CD8-positive, alpha-beta memory T cell (primary cell): ENCODE data around the gene GSTM3. TPM values are rescaled to one million over a fixed set of nuclear protein-coding genes. Genes with fewer than 3 reads are reported as not detected.
"Not testable (repeated sequence)": the region's sequence is repeated elsewhere in the genome, so short reads cannot be mapped to it uniquely, and the experiment has no call there.

Experiments
- CTCF ChIA-PET: fragments of 350-600 bp; sonication (Branson Sonifier 250); formaldehyde crosslinking; loops from one replicate; lab custom pipeline; 2021; ENCODE audit warnings: antibody characterized with exemption; lab: Charles Lee
- POLR2A ChIA-PET: fragments of 350-600 bp; sonication (Branson Sonifier 250); formaldehyde crosslinking; loops from one replicate; lab custom pipeline; 2021; ENCODE audit warnings: antibody characterized with exemption; lab: Charles Lee
- DNase-seq, 5 donors: peaks; one replicate each; pipeline versions ENCODE4 v3.0.0 to v3.0.0-alpha.2; 2020 to 2022; ENCODE audit warnings: mixed read lengths in 1 of 5
- H3K27ac ChIP-seq: one replicate; pipeline ENCODE4 v1.7.0; 2013; ENCODE audit warnings: low read depth, mild to moderate bottlenecking, low read length, moderate library complexity
- H3K27me3 ChIP-seq: 2 replicates; pipeline ENCODE4 v1.7.0; 2013; ENCODE audit warnings: low read length, mild to moderate bottlenecking; ENCODE audit not compliant: insufficient read depth, poor library complexity, severe bottlenecking
- H3K36me3 ChIP-seq: 2 replicates; pipeline ENCODE4 v1.7.0; 2013; ENCODE audit warnings: mild to moderate bottlenecking, low read length, moderate library complexity; ENCODE audit not compliant: insufficient read depth
- H3K4me1 ChIP-seq: 2 replicates; pipeline ENCODE4 v1.7.0; 2013; ENCODE audit warnings: mild to moderate bottlenecking, low read length, moderate library complexity; ENCODE audit not compliant: insufficient read depth
- H3K4me3 ChIP-seq: 2 replicates; pipeline ENCODE4 v1.7.0; 2013; ENCODE audit warnings: mild to moderate bottlenecking, low read length
- H3K9me3 ChIP-seq: 2 replicates; pipeline ENCODE4 v1.7.0; 2013; ENCODE audit warnings: mild to moderate bottlenecking, low read length
- H3K27ac Mint-ChIP-seq, 8 donors: one replicate each; pipeline ENCODE4 v1.8.0; 2020 to 2021; ENCODE audit warnings: mixed read lengths in 8 of 8, mild to moderate bottlenecking in 6 of 8, inconsistent platforms in 3 of 8, moderate library complexity in 3 of 8
- H3K27me3 Mint-ChIP-seq, 2 donors: one replicate each; pipeline ENCODE4 v1.8.0; 2020 to 2021; ENCODE audit warnings: mixed read lengths in 2 of 2, mild to moderate bottlenecking in 1 of 2, moderate library complexity in 1 of 2
- H3K36me3 Mint-ChIP-seq, 3 donors: one replicate each; pipeline ENCODE4 v1.8.0; 2020 to 2021; ENCODE audit warnings: mixed read lengths in 3 of 3, inconsistent platforms in 1 of 3, mild to moderate bottlenecking in 1 of 3
- H3K4me1 Mint-ChIP-seq, 3 donors: one replicate each; pipeline ENCODE4 v1.8.0; 2020 to 2021; ENCODE audit warnings: mixed read lengths in 3 of 3, inconsistent platforms in 1 of 3, mild to moderate bottlenecking in 1 of 3
- H3K4me3 Mint-ChIP-seq, 7 donors: one replicate each; pipeline ENCODE4 v1.8.0; 2020 to 2021; ENCODE audit warnings: mixed read lengths in 7 of 7, mild to moderate bottlenecking in 6 of 7, moderate library complexity in 4 of 7, inconsistent platforms in 2 of 7
- H3K9me3 Mint-ChIP-seq, 5 donors: one replicate each; pipeline ENCODE4 v1.8.0; 2020 to 2022; ENCODE audit warnings: mixed read lengths in 5 of 5, mild to moderate bottlenecking in 3 of 5, moderate library complexity in 2 of 5, inconsistent platforms in 1 of 5
- polyA plus RNA-seq: library from polyadenylated mRNA; unstranded; fragments of 300-500 nt; fragmentation: Illumina TruSeq; gene quantifications from one replicate; pipeline ENCODE4 v1.2.3, GENCODE V29; 2021
- total RNA-seq, 2 experiments: library from RNA; stranded (reverse); gene quantifications; one replicate each; pipeline ENCODE4 v1.2.3, GENCODE V29; 2021

The GSTM3 gene
- total and polyA plus RNA-seq, 3 experiments from 2014 or later: 7.2 to 23.1 (median 7.5) TPM

- Mint-ChIP-seq H3K4me1 (peaks cover 0 to 12% (median 0%) of the 10 kb centered on the region in 3 donors), H3K4me3 (peak overlapping the region in 1 of 7 donors; percentile 27)
- H3K4me1 ChIP-seq, H3K36me3 ChIP-seq, POLR2A ChIA-PET, H3K27me3 ChIP-seq, CTCF ChIA-PET, H3K27me3 Mint-ChIP-seq, H3K27ac Mint-ChIP-seq, H3K4me3 ChIP-seq, H3K36me3 Mint-ChIP-seq, H3K27ac ChIP-seq, H3K9me3 Mint-ChIP-seq, H3K9me3 ChIP-seq, DNase-seq: not testable (repeated sequence)
Observed at GRCh38 chr1:109684777-109685176, 56.1 kb downstream of the GSTM3 start.

Other genes with a start within 250 kb of the GSTM3 start
- gene CYB561D1, start 246.9 kb downstream of the GSTM3 start, total RNA-seq: 10 to 100 TPM in 1 of 2 experiments, 1 to 10 TPM in 1; 9.9 to 10.6 TPM
- 15.4 TPM for gene CYB561D1, start 246.9 kb downstream of the GSTM3 start, polyA plus RNA-seq
- gene AMIGO1, start 231.3 kb downstream of the GSTM3 start, total RNA-seq: 1 to 10 TPM; 4.0 to 4.9 TPM
- 20.2 TPM for gene AMIGO1, start 231.3 kb downstream of the GSTM3 start, polyA plus RNA-seq
- under 1 TPM in 1 of 2 experiments, not detected in 1; 0.39 TPM for gene GPR61, start 201.2 kb downstream of the GSTM3 start, total RNA-seq
- not detected for gene GPR61, start 201.2 kb downstream of the GSTM3 start, polyA plus RNA-seq
- 1 to 10 TPM; 9.8 to 9.9 TPM for gene GNAI3, start 192.4 kb downstream of the GSTM3 start, total RNA-seq
- 8.6 TPM for gene GNAI3, start 192.4 kb downstream of the GSTM3 start, polyA plus RNA-seq
- 1 to 10 TPM in 1 of 2 experiments, under 1 TPM in 1; 0.53 to 1.5 TPM for gene GNAT2, start 121.4 kb downstream of the GSTM3 start, total RNA-seq
- not detected for gene GNAT2, start 121.4 kb downstream of the GSTM3 start, polyA plus RNA-seq
- gene AMPD2, start 121.2 kb downstream of the GSTM3 start, total RNA-seq: 10 to 100 TPM; 69.1 to 91.1 TPM
- 36.0 TPM for gene AMPD2, start 121.2 kb downstream of the GSTM3 start, polyA plus RNA-seq
- gene GSTM4, start 84.9 kb downstream of the GSTM3 start, total RNA-seq: 1 to 10 TPM; 1.6 to 2.7 TPM
- 4.4 TPM for gene GSTM4, start 84.9 kb downstream of the GSTM3 start, polyA plus RNA-seq
- gene GSTM2, start 73.0 kb downstream of the GSTM3 start, total RNA-seq: 1 to 10 TPM; 2.7 to 3.1 TPM
- gene GSTM2, start 73.0 kb downstream of the GSTM3 start, polyA plus RNA-seq: 2.6 TPM
- not detected for gene GSTM1, start 53.2 kb downstream of the GSTM3 start, total RNA-seq
- not detected for gene GSTM1, start 53.2 kb downstream of the GSTM3 start, polyA plus RNA-seq
- not detected for gene GSTM5, start 28.8 kb downstream of the GSTM3 start, total RNA-seq
- not detected for gene GSTM5, start 28.8 kb downstream of the GSTM3 start, polyA plus RNA-seq
- gene EPS8L3, start 22.9 kb upstream of the GSTM3 start, total RNA-seq: not detected
- not detected for gene EPS8L3, start 22.9 kb upstream of the GSTM3 start, polyA plus RNA-seq
- 10 to 100 TPM; 82.8 to 87.8 TPM for gene CSF1, start 169.8 kb upstream of the GSTM3 start, total RNA-seq
- gene CSF1, start 169.8 kb upstream of the GSTM3 start, polyA plus RNA-seq: 5.6 TPM
- gene AHCYL1, start 243.7 kb upstream of the GSTM3 start, total RNA-seq: 10 to 100 TPM; 56.9 to 59.9 TPM
- 46.6 TPM for gene AHCYL1, start 243.7 kb upstream of the GSTM3 start, polyA plus RNA-seq